Measurements from ENCODE around the gene ANKRD66.
"Not testable (repeated sequence)": the region's sequence is repeated elsewhere in the genome, so short reads cannot be mapped to it uniquely, and the experiment has no call there.

GRCh38 chr6:46774736-46775135 lies 28.0 kb downstream of the ANKRD66 start:
- not testable (repeated sequence) for TF ChIP-seq CTCF (tag by site-specific recombination; IDR thresholded peaks at IDR 0.05); ZNF280D (tag by site-specific recombination; IDR thresholded peaks at IDR 0.05); PRDM10 (tag by site-specific recombination; IDR thresholded peaks at IDR 0.05); REST (tag by site-specific recombination; IDR thresholded peaks at IDR 0.05); SETDB1 (IDR thresholded peaks at IDR 0.05; ENCODE audit: insufficient read length, low read length); KLF9 (tag by site-specific recombination; IDR thresholded peaks at IDR 0.05; ENCODE audit: low read depth); SP2 (tag by site-specific recombination; IDR thresholded peaks at IDR 0.05); TCF7L2 (IDR thresholded peaks at IDR 0.05; ENCODE audit: borderline replicate concordance, low read depth, low read length); RBAK (tag by site-specific recombination; IDR thresholded peaks at IDR 0.05); ZNF174 (tag by site-specific recombination; IDR thresholded peaks at IDR 0.05); YY1 (tag by site-specific recombination; IDR thresholded peaks at IDR 0.05)
